ENCODE measurements around the gene ASXL2.

DNA sequence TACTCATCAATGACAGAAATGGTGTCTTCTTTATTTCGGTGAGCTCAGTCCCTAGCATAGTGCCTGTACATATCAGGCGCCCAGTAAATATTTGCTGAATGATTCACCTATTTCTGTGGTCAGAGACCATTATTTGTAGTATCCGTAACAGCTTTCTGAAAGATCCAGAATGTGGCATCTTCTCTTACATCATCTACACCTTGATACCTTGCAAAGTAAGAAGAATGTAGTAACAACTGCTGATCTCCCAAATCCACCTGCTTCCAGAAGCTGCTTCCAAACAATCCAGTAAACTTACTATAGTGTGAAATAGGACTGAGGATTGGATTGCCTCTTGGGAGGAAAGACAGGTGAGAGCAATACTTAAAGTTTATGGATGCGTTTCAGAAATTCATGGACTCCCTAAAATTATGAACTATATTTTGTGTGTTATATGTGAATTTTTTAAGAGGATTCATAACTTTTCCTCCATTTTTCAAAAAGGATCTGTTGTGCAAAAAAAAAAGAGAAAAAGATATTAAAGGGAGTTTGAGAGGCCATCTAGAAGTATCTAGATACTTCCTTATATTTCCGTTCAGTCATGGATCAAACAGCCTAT is 945 bp upstream of the ASXL2 start:
- no peak for TF ChIP-seq CTCF (IDR thresholded peaks at IDR 0.05)
- TF ChIP-seq POLR2A (IDR thresholded peaks at IDR 0.05) = no peak
